Measurements from ENCODE around the gene APEH. TPM values are rescaled to one million over a fixed set of nuclear protein-coding genes. Genes with fewer than 3 reads are reported as not detected.

APEH gene
- total and polyA plus RNA-seq, 9 of the 15 experiments (the other 6 are each of a cell fraction or from before 2014, with no cell fraction given), result 70.9 to 177 (median 117) TPM

GRCh38 chr3:49626796-49627195, 47.4 kb upstream of the APEH start:
- in situ Hi-C loops (cut with MboI) (no loop called here), intact Hi-C loops (cut with micrococcal nuclease) (no loop called here)
- Histone ChIP-seq H3K27ac (ENCODE audit: extremely low read depth, low read depth, low read length) (no peak overlapping the region), H3K9me1 (ENCODE audit: control insufficient read depth, insufficient read depth, low read length) (no peaks in the 10 kb centered on the region), H3K4me1 (replicated peaks in 1 of 2; ENCODE audit: control insufficient read depth in 2 of 2, insufficient read depth in 2 of 2, low read length in 2 of 2) (no peaks in the 10 kb centered on the region), H3K27me3 (ENCODE audit: control insufficient read depth in 2 of 2, insufficient read depth in 2 of 2, low read length in 2 of 2) (no peaks in the 10 kb centered on the region), H3K79me2 (ENCODE audit: control insufficient read depth, insufficient read depth, low read length) (no peaks in the 10 kb centered on the region), H3K4me2 (ENCODE audit: insufficient read depth, low read length) (no peak overlapping the region), H2AFZ (ENCODE audit: low read depth, low read length) (no peak overlapping the region), H3K9me3 (replicated peaks; ENCODE audit: control insufficient read depth, insufficient read depth, low read depth, low read length) (no peaks in the 10 kb centered on the region), H4K20me1 (replicated peaks; ENCODE audit: control insufficient read depth, insufficient read depth, low read length) (no peaks in the 10 kb centered on the region), H3K4me3 (no peak overlapping the region), H3K36me3 (ENCODE audit: control insufficient read depth, insufficient read depth, low read length) (no peaks in the 10 kb centered on the region), H3K9ac (ENCODE audit: insufficient read depth in 1 of 2, low read depth in 2 of 2, low read length in 2 of 2) (0 out of 4 replicates have a peak overlapping the region, but pooled peaks of 1 of the 2 experiments have one; percentile 16)
- FAIRE-seq (no peak), ATAC-seq (no peak), DNase-seq (ENCODE audit: extremely low read depth in 1 of 4, low spot score in 3 of 4) (no peak)
- POLR2A ChIA-PET, result no interaction called here
- 11% methylated on average over 1 of the region's 1 CpG for WGBS (ENCODE audit: insufficient coverage, low coverage, missing lambda C conversion rate)
- CTCF ChIA-PET (ENCODE audit: low intra/inter-chr PET ratio), result no interaction called here
- no peak for TF ChIP-seq C11orf30 (IDR thresholded peaks at IDR 0.05; ENCODE audit: low read depth)
- TF ChIP-seq NR0B1 (IDR thresholded peaks at IDR 0.05; ENCODE audit: partially characterized antibody), result no peak
- no peak for TF ChIP-seq ZBED1 (IDR thresholded peaks at IDR 0.05)
- TF ChIP-seq SMARCE1 (IDR thresholded peaks at IDR 0.05), result no peak
- TF ChIP-seq TCF7L2 (IDR thresholded peaks at IDR 0.05; ENCODE audit: low read depth, low read length), result no peak
- no peak for TF ChIP-seq ZNF589 (CRISPR knock-in tag; IDR thresholded peaks at IDR 0.05; ENCODE audit: low read depth)
- no peak for TF ChIP-seq ZSCAN29 (IDR thresholded peaks at IDR 0.05)
- no peak for TF ChIP-seq NKRF (IDR thresholded peaks at IDR 0.05; ENCODE audit: borderline replicate concordance)
- TF ChIP-seq ATF4 (CRISPR knock-in tag; IDR thresholded peaks at IDR 0.05), result no peak
- TF ChIP-seq ZNF57 (CRISPR knock-in tag; IDR thresholded peaks at IDR 0.05), result no peak
- TF ChIP-seq MIER1 (IDR thresholded peaks at IDR 0.05; ENCODE audit: low read depth), result no peak
- no peak for TF ChIP-seq TAL1 (IDR thresholded peaks at IDR 0.05)
- TF ChIP-seq THAP12 (CRISPR knock-in tag; IDR thresholded peaks at IDR 0.05), result no peak
- TF ChIP-seq CHD2 (IDR thresholded peaks at IDR 0.05; ENCODE audit: low read depth, low read length), result no peak
- TF ChIP-seq CAMTA2 (CRISPR knock-in tag; conservative IDR thresholded peaks at IDR 0.05), result no peak
- no peak for TF ChIP-seq BCOR (IDR thresholded peaks at IDR 0.05)
- BruUV-seq (replicated peaks), result no TSS peak
